Caco-2 (cell line): ENCODE data around the gene FRMPD1. TPM values are rescaled to one million over a fixed set of nuclear protein-coding genes. Genes with fewer than 3 reads are reported as not detected.

Experiments used
- BruUV-seq: library from RNA; stranded (reverse); fragments of 400-500 nt; replicated peaks from 2 replicates; lab custom pipeline; 2021; lab: Mats Ljungman, UMichigan
- CTCF ChIA-PET: fragments of 300-600 bp; sonication (Branson Sonifier 250); formaldehyde crosslinking; loops from one replicate; lab custom pipeline; 2022; ENCODE audit warnings: antibody characterized with exemption; lab: Charles Lee
- POLR2A ChIA-PET: fragments of 300-600 bp; sonication (Branson Sonifier 250); formaldehyde crosslinking; loops from one replicate; lab custom pipeline; 2022; ENCODE audit warnings: antibody characterized with exemption; lab: Charles Lee
- DNase-seq, 2 experiments: peaks; one replicate each; pipeline versions ENCODE4 v3.0.0 to v3.0.0-alpha.2; 2020 to 2022
- H3K27me3 ChIP-seq: replicated peaks from 2 replicates; pipeline ENCODE4 v1.6.0; 2011; ENCODE audit warnings: low read length; ENCODE audit not compliant: control insufficient read depth, insufficient read depth
- H3K36me3 ChIP-seq: 2 replicates; pipeline ENCODE4 v1.5.1; 2011; ENCODE audit warnings: low read length; ENCODE audit not compliant: control insufficient read depth, insufficient read depth
- H3K4me1 ChIP-seq: fragments of 250-450 bp; sonication (Bioruptor Pico); 2 replicates; pipeline ENCODE4 v1.5.1; 2020; ENCODE audit warnings: mild to moderate bottlenecking
- H3K4me3 ChIP-seq: 2 replicates; pipeline ENCODE4 v1.5.1; 2011; ENCODE audit warnings: low read depth, mild to moderate bottlenecking, control low read depth, low read length
- H3K9me3 ChIP-seq: fragments of 250-450 bp; sonication (Bioruptor Pico); 2 replicates; pipeline ENCODE4 v1.5.1; 2020; ENCODE audit warnings: mild to moderate bottlenecking, moderate library complexity
- H3K27ac Mint-ChIP-seq: one replicate; pipeline ENCODE4 v1.8.0; 2022; ENCODE audit warnings: mixed read lengths; ENCODE audit not compliant: unreplicated experiment
- H3K27me3 Mint-ChIP-seq: one replicate; pipeline ENCODE4 v1.8.0; 2022; ENCODE audit warnings: mixed read lengths; ENCODE audit not compliant: insufficient read depth, unreplicated experiment
- H3K36me3 Mint-ChIP-seq: one replicate; pipeline ENCODE4 v1.8.0; 2022; ENCODE audit warnings: mild to moderate bottlenecking, mixed read lengths; ENCODE audit not compliant: insufficient read depth, unreplicated experiment
- H3K4me1 Mint-ChIP-seq: one replicate; pipeline ENCODE4 v1.8.0; 2022; ENCODE audit warnings: low read depth, mixed read lengths; ENCODE audit not compliant: unreplicated experiment
- H3K4me3 Mint-ChIP-seq: one replicate; pipeline ENCODE4 v1.8.0; 2022; ENCODE audit warnings: mild to moderate bottlenecking, moderate library complexity, mixed read lengths; ENCODE audit not compliant: unreplicated experiment
- H3K9me3 Mint-ChIP-seq: one replicate; pipeline ENCODE4 v1.8.0; 2022; ENCODE audit warnings: mixed read lengths; ENCODE audit not compliant: unreplicated experiment
- CTCF ChIP-seq, 2 experiments: fragments of 200-600 bp in 1 of 2; IDR thresholded peaks; 1 replicate in 1 of 2; 2 replicates in 1 of 2; pipeline versions ENCODE4 v1.5.1 to v1.8.0; 2011 to 2022; ENCODE audit warnings: antibody characterized with exemption in 1 of 2, control low read depth in 1 of 2, inconsistent platforms in 1 of 2, low read depth in 1 of 2, low read length in 1 of 2, mild to moderate bottlenecking in 1 of 2, moderate library complexity in 1 of 2; ENCODE audit not compliant: insufficient read depth in 1 of 2, severe bottlenecking in 1 of 2, unreplicated experiment in 1 of 2
- intact Hi-C: fragments of 100-400 bp; cut with micrococcal nuclease; formaldehyde crosslinking; loops from one replicate; pipeline ENCODE4 v1.10.0; 2022; ENCODE audit not compliant: unreplicated experiment
- total RNA-seq: library from RNA; stranded (reverse); gene quantifications from 2 replicates; pipeline ENCODE4 v1.2.3, GENCODE V29; 2022

Gene FRMPD1
- total RNA-seq, 1 experiment from 2014 or later, result not detected

GRCh38 chr9:37696528-37696927, 45.8 kb downstream of the FRMPD1 start:
- BruUV-seq, result no TSS peak
- CTCF ChIA-PET, result interaction anchor here (0.6 kb wide), 1 partner anchor 635 kb away, joined by 4 read pairs; no protein-coding TSS in a partner anchor

GRCh38 chr9:37700131-37700530, 49.4 kb downstream of the FRMPD1 start:
- no peaks in the 10 kb centered on the region for H3K36me3 Mint-ChIP-seq
- no peaks in the 10 kb centered on the region for H3K9me3 Mint-ChIP-seq
- ChIA-PET CTCF (no interaction called here), POLR2A (no interaction called here)
- no peak for TF ChIP-seq CTCF (IDR thresholded peaks at IDR 0.05; ENCODE audit: insufficient read depth in 1 of 2, low read depth in 1 of 2, low read length in 1 of 2, severe bottlenecking in 1 of 2, unreplicated experiment in 1 of 2)
- no peak for DNase-seq
- H3K27ac Mint-ChIP-seq, result no peak overlapping the region
- Histone ChIP-seq H3K4me3 (no peak overlapping the region), H3K27me3 (no peaks in the 10 kb centered on the region), H3K4me1 (peaks cover 7% of the 10 kb centered on the region; the same call in 1 of the 2 replicates), H3K9me3 (no peaks in the 10 kb centered on the region), H3K36me3 (no peaks in the 10 kb centered on the region)
- intact Hi-C loops, result loop anchor here (5.0 to 10.0 kb wide), 2 partner anchors 48 to 215 kb away; partner anchors contain the start of genes FRMPD1 and POLR1E
- no peak overlapping the region for H3K4me3 Mint-ChIP-seq
- peaks cover 7% of the 10 kb centered on the region for H3K4me1 Mint-ChIP-seq
- BruUV-seq, result no TSS peak
- peaks cover 8% of the 10 kb centered on the region for H3K27me3 Mint-ChIP-seq

More at GRCh38 chr9:37696528-37696927, 45.8 kb downstream of the FRMPD1 start:
- no peaks in the 10 kb centered on the region for H3K9me3 Mint-ChIP-seq
- no peaks in the 10 kb centered on the region for H3K9me3 ChIP-seq
- no peaks in the 10 kb centered on the region for H3K36me3 ChIP-seq
- intact Hi-C loops, result no loop called here
- H3K4me3 Mint-ChIP-seq, result no peak overlapping the region
- no peak overlapping the region for H3K27ac Mint-ChIP-seq
- no peaks in the 10 kb centered on the region for H3K27me3 ChIP-seq
- H3K4me1 Mint-ChIP-seq, result peaks cover 13% of the 10 kb centered on the region
- no peaks in the 10 kb centered on the region for H3K36me3 Mint-ChIP-seq
- H3K4me1 ChIP-seq, result peaks cover 7% of the 10 kb centered on the region; the same call in 1 of the 2 replicates
- H3K27me3 Mint-ChIP-seq, result peaks cover 16% of the 10 kb centered on the region
- DNase-seq, result no peak
- H3K4me3 ChIP-seq, result no peak overlapping the region
- no peak for TF ChIP-seq CTCF (IDR thresholded peaks at IDR 0.05; ENCODE audit: insufficient read depth in 1 of 2, low read depth in 1 of 2, low read length in 1 of 2, severe bottlenecking in 1 of 2, unreplicated experiment in 1 of 2)
- POLR2A ChIA-PET, result no interaction called here

- H3K4me3 Mint-ChIP-seq, result no peak overlapping the region
- intact Hi-C loops, result loop anchor here (5.0 to 10.0 kb wide), 2 partner anchors 49 to 216 kb away; partner anchors contain the start of genes FRMPD1 and POLR1E
- no peak for TF ChIP-seq CTCF (IDR thresholded peaks at IDR 0.05; ENCODE audit: insufficient read depth in 1 of 2, low read depth in 1 of 2, low read length in 1 of 2, severe bottlenecking in 1 of 2, unreplicated experiment in 1 of 2)
- H3K27me3 Mint-ChIP-seq, result peaks cover 4% of the 10 kb centered on the region
- H3K36me3 ChIP-seq, result no peaks in the 10 kb centered on the region
- no peaks in the 10 kb centered on the region for H3K9me3 Mint-ChIP-seq
- H3K4me3 ChIP-seq, result no peak overlapping the region
- H3K27ac Mint-ChIP-seq, result no peak overlapping the region
- no TSS peak for BruUV-seq
- H3K27me3 ChIP-seq, result no peaks in the 10 kb centered on the region
- peak in 1 of 2 experiments; percentile 11 for DNase-seq
- CTCF ChIA-PET, result no interaction called here
- H3K9me3 ChIP-seq, result no peaks in the 10 kb centered on the region
- no peaks in the 10 kb centered on the region for H3K36me3 Mint-ChIP-seq
- peaks cover 7% of the 10 kb centered on the region; the same call in 1 of the 2 replicates for H3K4me1 ChIP-seq
- peaks cover 7% of the 10 kb centered on the region for H3K4me1 Mint-ChIP-seq
- POLR2A ChIA-PET, result no interaction called here
These were observed 50.1 kb downstream of the FRMPD1 start for GRCh38 chr9:37700900-37701299.
